SHP77 (cell line): ENCODE data around the gene ZNF205.
"Not testable (repeated sequence)": the region's sequence is repeated elsewhere in the genome, so short reads cannot be mapped to it uniquely, and the experiment has no call there.

Experiments used
- DNase-seq, 2 experiments: peaks; one replicate each; lab custom pipeline; 2025; lab: John Stamatoyannopoulos, UW

ZNF205 gene

GRCh38 chr16:3131755-3132377 lies 19.5 kb downstream of the ZNF205 start:
- DNase-seq = peak; percentile 32 to 63

GRCh38 chr16:3133844-3134243 lies 21.5 kb downstream of the ZNF205 start:
- DNase-seq = no peak

- peak; percentile 95 to 98 for DNase-seq
These were observed 22.1 kb downstream of the ZNF205 start, which contains the start of gene ZNF213 for GRCh38 chr16:3134338-3135125. Gene ZNF213 (plus strand): TSS chr16:3135029. CDS start chr16:3137281, 2,252 bp downstream.

- DNase-seq = no peak
These were observed 22.8 kb downstream of the ZNF205 start for GRCh38 chr16:3135126-3135715.

- DNase-seq = no peak
These were observed 24.9 kb downstream of the ZNF205 start for GRCh38 chr16:3137267-3137666.

- DNase-seq = no peak
These were observed 26.0 kb downstream of the ZNF205 start for GRCh38 chr16:3138342-3138741.

GRCh38 chr16:3138823-3139426 lies 26.5 kb downstream of the ZNF205 start:
- no peak for DNase-seq

- DNase-seq = not testable (repeated sequence)
These were observed 27.2 kb downstream of the ZNF205 start for GRCh38 chr16:3139561-3139960.

- DNase-seq = no peak
These were observed 28.4 kb downstream of the ZNF205 start for GRCh38 chr16:3140603-3141427.

GRCh38 chr16:3141781-3142311 lies 29.5 kb downstream of the ZNF205 start:
- DNase-seq = no peak

GRCh38 chr16:3142327-3142726 lies 29.9 kb downstream of the ZNF205 start:
- DNase-seq = no peak

GRCh38 chr16:3142770-3143169 lies 30.4 kb downstream of the ZNF205 start:
- no peak for DNase-seq

- DNase-seq = no peak
These were observed 30.8 kb downstream of the ZNF205 start for GRCh38 chr16:3143189-3143588.

- no peak for DNase-seq
These were observed 31.4 kb downstream of the ZNF205 start for GRCh38 chr16:3143598-3144320.

- DNase-seq = no peak
These were observed 32.1 kb downstream of the ZNF205 start for GRCh38 chr16:3144321-3144983.

- DNase-seq = no peak
These were observed 32.8 kb downstream of the ZNF205 start for GRCh38 chr16:3145151-3145550.

GRCh38 chr16:3145660-3146059 lies 33.3 kb downstream of the ZNF205 start:
- no peak for DNase-seq

GRCh38 chr16:3147046-3147756 lies 34.8 kb downstream of the ZNF205 start:
- no peak for DNase-seq

- no peak for DNase-seq
These were observed 35.3 kb downstream of the ZNF205 start for GRCh38 chr16:3147757-3148104.
